GM19043 (cell line): Measurements from ENCODE around the gene PDZD2.
"Not testable (repeated sequence)": the region's sequence is repeated elsewhere in the genome, so short reads cannot be mapped to it uniquely, and the experiment has no call there.

Experiments
- ATAC-seq: cut with Tn5 transposase; IDR thresholded peaks from one replicate; pipeline ENCODE4 v1.9.1; 2021; ENCODE audit warnings: low read depth; ENCODE audit not compliant: unreplicated experiment

The PDZD2 gene

DNA sequence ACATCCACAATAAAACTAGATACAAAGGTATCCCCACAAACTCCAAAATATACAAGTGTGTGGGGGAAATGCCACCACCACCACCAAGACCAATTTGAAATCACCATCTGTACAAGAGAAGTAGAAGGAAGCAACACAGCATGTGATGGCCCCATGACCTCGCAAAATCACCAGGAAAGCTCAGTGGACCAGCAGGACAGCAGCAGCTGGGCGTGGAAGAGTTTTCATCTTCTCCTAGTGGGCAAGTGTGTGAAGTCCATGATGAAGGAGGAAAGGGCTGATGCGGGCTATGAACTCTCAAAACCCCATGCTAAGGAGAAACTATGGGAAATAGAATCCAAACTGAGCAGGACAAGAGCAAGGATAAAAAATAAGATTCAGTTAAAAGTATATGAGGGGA is 477.1 kb downstream of the PDZD2 start:
- no peak for ATAC-seq

DNA sequence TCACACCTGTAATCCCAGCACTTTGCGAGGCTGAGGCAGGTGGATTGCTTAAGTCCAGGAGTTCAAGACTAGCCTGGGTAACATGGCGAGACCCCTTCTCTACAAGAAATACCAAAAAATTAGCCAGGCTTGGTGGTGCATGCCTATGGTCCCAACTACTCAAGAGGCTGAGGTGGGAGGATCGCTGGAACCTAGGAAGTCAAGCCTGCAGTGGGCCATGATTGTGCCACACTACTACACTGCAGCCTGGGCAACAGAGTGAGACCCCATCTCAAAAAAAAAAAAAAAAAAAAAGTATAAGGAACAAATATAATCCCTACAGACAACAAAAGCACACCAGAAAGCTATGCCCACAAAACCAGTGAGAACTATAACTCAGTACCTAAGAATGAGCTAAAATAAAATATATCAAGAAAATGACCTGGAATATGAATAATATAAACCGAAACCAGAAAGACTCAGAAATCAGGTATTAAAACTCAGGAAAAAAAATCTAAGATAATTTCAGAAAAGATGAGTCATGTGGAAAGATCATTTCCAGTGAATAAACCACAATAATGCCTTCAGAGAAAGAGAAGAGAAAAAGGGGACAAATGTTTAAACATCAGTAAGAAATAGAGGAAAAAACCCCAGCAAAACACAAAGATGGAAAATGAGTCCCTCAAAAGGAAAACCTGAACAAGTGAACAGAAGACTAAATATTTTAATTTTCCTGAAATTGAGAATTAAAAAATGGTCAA is 477.8 kb downstream of the PDZD2 start:
- ATAC-seq: no peak

DNA sequence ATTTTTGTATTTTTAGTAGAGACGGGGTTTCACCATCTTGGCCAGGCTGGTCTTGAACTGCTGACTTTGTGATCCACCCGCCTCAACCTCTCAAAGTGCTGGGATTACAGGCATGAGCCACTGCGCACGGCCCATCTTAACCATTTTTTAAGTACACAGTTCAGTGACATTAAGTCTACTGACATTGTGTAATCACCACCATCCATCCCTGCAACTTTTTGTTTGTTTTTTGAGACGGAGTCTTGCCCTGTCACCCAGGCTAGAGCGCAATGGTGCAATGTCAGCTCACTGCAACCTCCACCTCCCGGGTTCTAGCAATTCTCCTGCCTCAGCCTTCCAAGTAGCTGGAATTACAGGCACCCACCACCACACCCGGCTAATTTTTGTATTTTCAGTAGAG is 480.0 kb downstream of the PDZD2 start:
- not testable (repeated sequence) for ATAC-seq

GRCh38 chr5:32123058-32123805 is 484.3 kb downstream of the PDZD2 start:
- ATAC-seq: no peak

DNA sequence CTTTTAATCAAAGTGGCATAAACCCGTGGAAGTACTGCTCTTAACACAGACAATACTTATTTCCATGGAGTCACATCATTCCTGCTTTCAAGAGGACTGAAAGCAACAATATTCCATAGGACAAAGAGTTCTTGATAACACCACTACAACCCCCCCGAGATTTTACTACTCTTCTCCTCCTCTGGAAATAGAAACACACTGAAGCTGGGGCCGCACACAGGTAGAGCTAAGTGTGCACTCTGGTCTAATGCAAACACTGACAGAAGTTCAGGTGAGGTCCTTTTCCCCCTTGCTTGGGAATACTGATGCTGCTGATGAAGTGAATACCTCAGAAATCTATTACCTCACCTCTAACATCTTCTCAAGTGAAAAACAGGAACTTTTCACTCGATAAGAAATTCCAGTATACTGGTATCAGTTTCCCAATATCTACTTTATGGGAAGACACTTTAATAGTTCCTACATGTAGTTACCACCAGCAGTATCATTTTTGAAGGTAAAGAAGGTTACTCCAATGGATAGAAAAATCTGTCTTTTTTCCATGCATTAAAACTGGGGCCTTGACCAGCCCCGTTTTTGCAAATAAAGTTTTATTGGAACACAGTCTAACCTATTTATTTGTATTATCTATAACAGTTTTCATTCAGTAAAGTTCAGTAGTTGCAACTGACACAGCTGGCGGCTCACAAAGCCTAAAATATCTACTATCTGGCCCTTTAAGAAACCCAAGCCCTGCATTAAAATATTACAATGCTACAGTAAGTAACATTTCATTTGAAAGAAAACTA is 485.2 kb downstream of the PDZD2 start:
- no peak for ATAC-seq

DNA sequence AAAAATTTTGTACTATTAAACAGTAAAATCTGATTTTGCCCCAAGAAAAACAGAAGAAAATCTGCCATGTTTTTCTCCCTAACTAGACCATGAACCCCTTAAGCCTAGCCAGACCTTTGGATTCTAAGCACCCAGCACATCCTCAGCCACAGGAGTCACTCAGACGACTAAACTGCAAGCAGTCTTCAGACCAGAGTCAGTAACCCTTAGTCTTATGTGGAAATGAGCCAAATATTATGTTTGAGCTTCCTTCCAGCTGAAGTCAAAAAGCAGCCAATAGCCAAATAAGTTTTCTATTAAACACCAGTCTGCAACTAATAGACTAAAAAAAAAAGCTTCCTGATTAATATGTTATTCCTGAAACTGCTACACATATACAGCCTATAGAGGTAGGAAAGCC is 487.8 kb downstream of the PDZD2 start:
- ATAC-seq: no peak

GRCh38 chr5:32127711-32128110 is 488.8 kb downstream of the PDZD2 start:
- no peak for ATAC-seq

DNA sequence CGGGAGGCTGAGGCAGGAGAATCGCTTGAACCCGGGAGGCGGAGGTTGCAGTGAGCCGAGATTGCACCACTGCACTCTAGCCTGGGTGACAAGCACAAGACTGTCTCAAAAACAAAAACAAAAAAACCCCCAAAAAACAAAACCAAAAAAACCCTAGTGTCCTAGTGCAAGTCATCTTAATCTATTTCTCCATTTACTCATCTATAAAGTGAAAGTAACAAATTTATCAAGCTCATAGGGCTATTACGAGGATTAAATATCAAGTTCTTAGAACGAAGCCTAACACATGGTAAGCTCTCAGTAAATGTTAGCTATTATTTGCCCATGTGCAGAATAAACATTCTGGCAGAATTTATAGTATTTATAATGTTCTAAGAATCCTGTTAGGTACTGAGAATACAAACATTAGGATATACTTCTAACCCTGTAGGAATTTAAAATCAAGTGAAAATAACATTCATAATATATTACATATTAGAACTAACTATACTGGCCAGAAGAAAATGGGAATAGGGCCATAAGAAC is 490.2 kb downstream of the PDZD2 start:
- no peak for ATAC-seq

GRCh38 chr5:32130865-32131264 is 491.9 kb downstream of the PDZD2 start:
- ATAC-seq: no peak

DNA sequence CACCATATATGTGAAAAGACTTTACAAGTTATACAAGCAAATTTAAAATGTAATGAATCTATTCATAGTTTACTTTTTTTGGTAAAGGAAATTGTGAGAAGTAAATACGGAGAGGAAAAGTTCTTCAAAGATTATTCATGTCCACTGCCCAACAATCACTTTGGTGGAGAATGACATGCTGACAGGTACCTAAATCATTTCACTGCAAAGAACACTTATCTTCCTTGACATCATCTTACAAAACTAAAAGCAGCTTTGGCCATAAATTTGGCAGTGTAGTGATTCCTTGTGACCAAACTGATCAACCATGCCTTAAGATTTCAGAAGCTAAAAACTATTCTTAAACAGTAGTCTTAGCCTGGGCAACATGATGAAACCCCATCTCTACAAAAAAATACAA is 492.7 kb downstream of the PDZD2 start:
- no peak for ATAC-seq

DNA sequence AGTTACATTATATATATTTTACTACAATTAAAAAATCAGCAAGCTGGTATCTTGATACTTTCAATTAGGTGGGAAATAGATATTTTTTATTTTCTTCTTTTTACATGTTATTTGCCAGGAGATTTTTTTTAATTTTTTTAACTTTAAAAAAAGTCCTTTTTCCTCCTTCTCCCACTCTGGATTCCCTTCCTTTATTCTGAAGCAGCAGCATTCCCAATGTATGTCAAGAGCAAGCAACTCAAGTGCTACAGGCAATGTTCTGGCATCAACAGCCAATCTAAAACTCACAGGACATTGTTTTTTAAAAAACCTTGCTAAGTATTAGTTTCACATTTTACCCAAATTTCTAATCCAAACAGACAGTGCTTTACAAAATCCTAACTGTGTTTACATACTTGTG is 493.8 kb downstream of the PDZD2 start:
- no peak for ATAC-seq

GRCh38 chr5:32135086-32135485 is 496.2 kb downstream of the PDZD2 start:
- ATAC-seq: no peak

DNA sequence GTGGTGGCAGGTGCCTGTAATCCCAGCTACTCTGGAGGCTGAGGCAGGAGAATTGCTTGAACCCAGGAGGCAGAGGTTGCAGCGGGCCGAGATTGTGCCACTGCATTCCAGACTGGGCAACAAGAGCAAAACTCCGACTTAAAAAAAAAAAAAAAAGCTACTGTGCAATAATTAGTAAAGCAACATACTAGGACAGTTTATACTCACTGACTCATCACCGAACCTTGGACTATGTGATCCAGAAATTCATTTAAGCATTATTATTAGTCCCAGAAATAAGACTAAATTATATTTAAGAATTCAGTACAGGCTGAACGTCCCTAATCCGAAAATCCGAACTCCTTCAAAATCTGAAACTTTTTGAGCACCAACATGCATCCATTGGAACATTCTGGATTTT is 497.4 kb downstream of the PDZD2 start:
- ATAC-seq: no peak

- ATAC-seq: no peak
These were observed 500.0 kb downstream of the PDZD2 start for GRCh38 chr5:32138839-32139493.

- ATAC-seq: no peak
These were observed 504.9 kb downstream of the PDZD2 start for GRCh38 chr5:32143617-32144377.

- no peak for ATAC-seq
These were observed 505.7 kb downstream of the PDZD2 start for GRCh38 chr5:32144378-32145207.

DNA sequence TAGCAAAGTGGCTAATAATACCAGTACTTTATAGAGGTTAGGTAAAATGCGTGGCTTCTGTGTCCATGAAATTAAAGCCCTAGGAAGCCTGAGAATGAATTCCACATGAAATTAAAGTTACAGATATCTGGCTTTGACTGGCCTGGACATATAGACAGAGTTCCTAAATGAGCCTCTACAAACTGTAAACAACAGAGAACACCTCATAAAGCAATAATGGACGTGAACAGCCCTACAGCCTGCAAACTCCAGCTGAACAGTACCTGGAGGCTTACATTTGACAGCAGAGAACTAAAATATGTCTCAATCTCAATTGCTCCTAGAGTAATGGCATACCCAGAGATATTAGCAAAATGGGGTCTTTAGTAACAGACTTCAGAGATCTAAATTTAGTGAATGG is 506.4 kb downstream of the PDZD2 start:
- no peak for ATAC-seq

DNA sequence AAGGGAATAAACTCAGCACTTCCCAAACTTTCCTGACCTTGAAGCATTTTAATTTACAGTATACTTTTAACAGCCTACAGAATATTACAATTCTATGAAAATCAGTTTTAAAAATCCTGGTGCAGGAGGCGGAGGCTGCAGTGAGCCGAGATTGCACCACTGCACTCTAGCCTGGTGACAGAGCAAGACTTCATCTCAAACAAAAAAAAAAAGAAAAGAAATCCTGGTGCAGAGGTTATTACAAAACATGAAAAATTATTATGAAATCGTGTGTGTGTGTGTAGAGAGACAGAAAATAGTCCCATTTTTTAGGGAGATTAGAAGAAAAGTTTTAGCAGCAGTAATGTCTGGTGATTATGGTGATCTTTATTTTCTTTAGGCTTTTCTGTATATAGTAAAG is 508.3 kb downstream of the PDZD2 start:
- ATAC-seq: no peak

DNA sequence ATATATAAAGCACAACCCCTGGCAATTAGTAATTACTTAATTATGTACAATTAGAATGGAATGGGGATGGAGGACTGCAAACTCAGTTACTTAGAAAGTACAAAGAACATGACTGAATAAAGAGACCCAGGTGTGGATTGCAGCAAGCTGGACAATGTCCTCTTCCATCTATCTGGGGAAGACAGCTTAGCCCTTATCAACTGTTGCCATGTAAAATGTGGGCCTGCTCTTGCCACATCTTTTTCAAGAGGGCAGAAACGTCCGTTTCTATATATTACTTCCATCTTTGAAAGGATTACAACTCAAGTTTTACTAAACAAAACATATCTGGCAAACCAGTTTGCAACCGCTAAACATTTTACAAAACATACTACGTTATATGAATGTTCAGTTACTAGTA is 509.0 kb downstream of the PDZD2 start:
- ATAC-seq: no peak
